GM19240 (cell line): ENCODE results near the gene OAS1.
"Not testable (repeated sequence)": the region's sequence is repeated elsewhere in the genome, so short reads cannot be mapped to it uniquely, and the experiment has no call there.

Experiments used
- DNase-seq: peaks from one replicate; pipeline ENCODE4 v3.0.0; 2011; ENCODE audit warnings: low spot score; ENCODE audit not compliant: insufficient read length

The OAS1 gene

GRCh38 chr12:112936927-112937326, 30.2 kb downstream of the OAS1 start:
- no peak for DNase-seq

GRCh38 chr12:112937741-112938719, 31.3 kb downstream of the OAS1 start, which contains the start of gene OAS3:
OAS3 (plus strand) TSS chr12:112938474; CDS start chr12:112938531, 57 bp downstream.
- peak; percentile 28 for DNase-seq

- no peak for DNase-seq
Measured at GRCh38 chr12:112938751-112939150, 32.0 kb downstream of the OAS1 start.

- peak; percentile 48 for DNase-seq
Measured at GRCh38 chr12:112939761-112940381, 33.1 kb downstream of the OAS1 start.

- no peak for DNase-seq
Measured at GRCh38 chr12:112941528-112942335, 35.0 kb downstream of the OAS1 start.

- DNase-seq: no peak
Measured at GRCh38 chr12:112942572-112942971, 35.8 kb downstream of the OAS1 start.

GRCh38 chr12:112944024-112944690, 37.4 kb downstream of the OAS1 start:
- DNase-seq: no peak

GRCh38 chr12:112945515-112945914, 38.8 kb downstream of the OAS1 start:
- DNase-seq: no peak

GRCh38 chr12:112946236-112947000, 39.7 kb downstream of the OAS1 start:
- no peak for DNase-seq

GRCh38 chr12:112947314-112947713, 40.6 kb downstream of the OAS1 start:
- no peak for DNase-seq

GRCh38 chr12:112947761-112948160, 41.0 kb downstream of the OAS1 start:
- DNase-seq: no peak

- DNase-seq: no peak
Measured at GRCh38 chr12:112948806-112949205, 42.0 kb downstream of the OAS1 start.

- DNase-seq: no peak
Measured at GRCh38 chr12:112950701-112951100, 43.9 kb downstream of the OAS1 start.

- DNase-seq: not testable (repeated sequence)
Measured at GRCh38 chr12:112957125-112957524, 50.4 kb downstream of the OAS1 start.

GRCh38 chr12:112961074-112961473, 54.3 kb downstream of the OAS1 start:
- DNase-seq: no peak

- no peak for DNase-seq
Measured at GRCh38 chr12:112961536-112961935, 54.8 kb downstream of the OAS1 start.

GRCh38 chr12:112962561-112962960, 55.8 kb downstream of the OAS1 start:
- no peak for DNase-seq

GRCh38 chr12:112963227-112963861, 56.6 kb downstream of the OAS1 start:
- no peak for DNase-seq

- no peak for DNase-seq
Measured at GRCh38 chr12:112964067-112964670, 57.4 kb downstream of the OAS1 start.
